ENCODE data around the gene AP2S1.
A peak's percentile ranks its signal among the peaks of the same experiment; 100 is the strongest.

The AP2S1 gene

GRCh38 chr19:46798713-46799112, 51.9 kb downstream of the AP2S1 start:
- Histone ChIP-seq H3K36me3 (ENCODE audit: control insufficient read depth in 2 of 2, insufficient read depth in 1 of 2, low read length in 2 of 2) (no peaks in the 10 kb centered on the region), H3K4me1 (ENCODE audit: control insufficient read depth, insufficient read depth, low read length) (peaks cover 3% of the 10 kb centered on the region; the same call in 1 of the 2 replicates), H3K4me3 (ENCODE audit: low read depth, low read length) (no peak overlapping the region), H3K9me3 (ENCODE audit: control insufficient read depth, insufficient read depth, low read depth, low read length) (no peaks in the 10 kb centered on the region), H3K27ac (ENCODE audit: extremely low read depth, low read depth, low read length) (no peak overlapping the region)
- no peak for TF ChIP-seq ZNF324 (tag by site-specific recombination; IDR thresholded peaks at IDR 0.05)
- TF ChIP-seq ZNF121 (tag by site-specific recombination; IDR thresholded peaks at IDR 0.05) = peak; percentile 67; the same call in 1 of the 2 replicates
- ChIA-PET CTCF (interaction anchor here (0.7 to 1.0 kb wide), 3 partner anchors 42 to 190 kb away, joined by 3 to 4 read pairs (median 3); no protein-coding TSS in a partner anchor), POLR2A (interaction anchor here (1.0 to 3.7 kb wide), 2 partner anchors 11 to 14 kb away, joined by 3 to 33 read pairs; partner anchors contain the start of gene SLC1A5)

- Histone ChIP-seq H3K9me3 (ENCODE audit: control insufficient read depth, insufficient read depth, low read depth, low read length) (no peaks in the 10 kb centered on the region), H3K36me3 (ENCODE audit: control insufficient read depth in 2 of 2, insufficient read depth in 1 of 2, low read length in 2 of 2) (no peaks in the 10 kb centered on the region), H3K4me3 (ENCODE audit: low read depth, low read length) (no peak overlapping the region), H3K4me1 (ENCODE audit: control insufficient read depth, insufficient read depth, low read length) (peaks cover 8% of the 10 kb centered on the region), H3K27ac (ENCODE audit: extremely low read depth, low read depth, low read length) (no peak overlapping the region)
- TF ChIP-seq WT1 (tag by site-specific recombination; IDR thresholded peaks at IDR 0.05) (no peak), ZNF394 (tag by site-specific recombination; IDR thresholded peaks at IDR 0.05; ENCODE audit: borderline replicate concordance) (no peak), ZNF121 (tag by site-specific recombination; IDR thresholded peaks at IDR 0.05) (no peak), ZNF585B (tag by site-specific recombination; IDR thresholded peaks at IDR 0.05) (no peak), ZNF433 (tag by site-specific recombination; IDR thresholded peaks at IDR 0.05; ENCODE audit: low read depth) (no peak), REST (tag by site-specific recombination; IDR thresholded peaks at IDR 0.05) (no peak), ZNF629 (tag by site-specific recombination; IDR thresholded peaks at IDR 0.05) (no peak), ZNF768 (tag by site-specific recombination; IDR thresholded peaks at IDR 0.05) (no peak), PATZ1 (tag by site-specific recombination; IDR thresholded peaks at IDR 0.05) (no peak), ZNF10 (tag by site-specific recombination; IDR thresholded peaks at IDR 0.05) (no peak), ZNF138 (tag by site-specific recombination; IDR thresholded peaks at IDR 0.05; ENCODE audit: borderline replicate concordance) (no peak)
- POLR2A ChIA-PET = interaction anchor here (0.7 to 3.7 kb wide), 3 partner anchors 10 to 43 kb away, joined by 6 to 33 read pairs (median 7); partner anchors contain the start of gene SLC1A5
- CTCF ChIA-PET = interaction anchor here (0.5 to 2.1 kb wide), 5 partner anchors 31 to 1845 kb away, joined by 4 to 9 read pairs (median 5); no protein-coding TSS in a partner anchor
Observed at GRCh38 chr19:46797881-46798280, 52.8 kb downstream of the AP2S1 start.

- Histone ChIP-seq H3K36me3 (ENCODE audit: control insufficient read depth in 2 of 2, insufficient read depth in 1 of 2, low read length in 2 of 2) (no peaks in the 10 kb centered on the region), H3K9me3 (ENCODE audit: control insufficient read depth, insufficient read depth, low read depth, low read length) (no peaks in the 10 kb centered on the region), H3K4me1 (ENCODE audit: control insufficient read depth, insufficient read depth, low read length) (peaks cover 11% of the 10 kb centered on the region), H3K27ac (ENCODE audit: extremely low read depth, low read depth, low read length) (no peak overlapping the region), H3K4me3 (ENCODE audit: low read depth, low read length) (no peak overlapping the region)
- TF ChIP-seq ZNF121 (tag by site-specific recombination; IDR thresholded peaks at IDR 0.05) = peak; percentile 39; the same call in 1 of the 2 replicates
- no peak for TF ChIP-seq ZNF670 (tag by site-specific recombination; IDR thresholded peaks at IDR 0.05; ENCODE audit: low read depth)
- no peak for TF ChIP-seq ZNF664 (tag by site-specific recombination; IDR thresholded peaks at IDR 0.05)
- no peak for TF ChIP-seq KLF1 (tag by site-specific recombination; IDR thresholded peaks at IDR 0.05)
- peak; percentile 77 for TF ChIP-seq ZSCAN4 (tag by site-specific recombination; IDR thresholded peaks at IDR 0.05)
- CTCF ChIA-PET = interaction anchor here (0.6 to 2.7 kb wide), 5 partner anchors 25 to 197 kb away, joined by 3 to 7 read pairs (median 3); no protein-coding TSS in a partner anchor
- POLR2A ChIA-PET = no interaction called here
Observed at GRCh38 chr19:46791944-46792343, 58.7 kb downstream of the AP2S1 start.

Measured in HEK293 (cell line).